Sigmoid colon (tissue), 7 donors: Measurements from ENCODE around the gene PHF21A. TPM values are rescaled to one million over a fixed set of nuclear protein-coding genes. Genes with fewer than 3 reads are reported as not detected.
A peak's percentile ranks its signal among the peaks of the same experiment; 100 is the strongest.

ENCODE experiments used
- DNase-seq: peaks from one replicate; pipeline ENCODE4 v3.0.0-alpha.2; 2019
- H3K27ac ChIP-seq, 4 donors: fragments of 200-600 bp; sonication (generic); one replicate each; pipeline ENCODE4 v1.5.1; 2016 to 2019; ENCODE audit warnings: mild to moderate bottlenecking in 1 of 4
- H3K27me3 ChIP-seq, 3 donors: fragments of 200-600 bp; sonication (generic); one replicate each; pipeline ENCODE4 v1.5.1; 2019; ENCODE audit warnings: mild to moderate bottlenecking in 1 of 3
- H3K36me3 ChIP-seq, 4 donors: fragments of 200-600 bp; sonication (generic); one replicate each; pipeline ENCODE4 v1.5.1; 2016 to 2019
- H3K4me1 ChIP-seq, 4 donors: fragments of 200-600 bp; sonication (generic); one replicate each; pipeline ENCODE4 v1.5.1; 2017 to 2019
- H3K4me3 ChIP-seq, 4 donors: fragments of 200-600 bp; sonication (generic); one replicate each; pipeline ENCODE4 v1.5.1; 2017 to 2019; ENCODE audit warnings: mild to moderate bottlenecking in 2 of 4, moderate library complexity in 1 of 4
- H3K9me3 ChIP-seq, 4 donors: fragments of 200-600 bp in 3 of 4; sonication (generic) in 3 of 4; one replicate each; pipeline versions ENCODE4 v1.5.1 to v1.6.1; 2013 to 2019
- CTCF ChIP-seq, 4 experiments: fragments of 450-650 bp in 3 of 4; fragments of 200-600 bp in 1 of 4; IDR thresholded peaks; one replicate each; pipeline ENCODE4 v1.5.1; 2016 to 2019; ENCODE audit warnings: antibody characterized with exemption in 4 of 4, mild to moderate bottlenecking in 3 of 4, moderate library complexity in 2 of 4
- EP300 ChIP-seq, 4 donors: sonication (generic); formaldehyde crosslinking; IDR thresholded peaks; one replicate each; pipeline ENCODE4 v1.6.1; 2017; ENCODE audit warnings: antibody characterized with exemption in 4 of 4
- POLR2A ChIP-seq, 2 donors: fragments of 450-650 bp; IDR thresholded peaks; one replicate each; pipeline ENCODE4 v1.6.1; 2016; ENCODE audit warnings: antibody characterized with exemption in 2 of 2, mild to moderate bottlenecking in 2 of 2, moderate library complexity in 2 of 2
- POLR2AphosphoS5 ChIP-seq, 4 donors: sonication (generic); formaldehyde crosslinking; IDR thresholded peaks; one replicate each; pipeline ENCODE4 v1.6.1; 2017; ENCODE audit warnings: antibody characterized with exemption in 4 of 4
- WGBS, 2 donors: extraction: QIAGEN DNeasy Blood & Tissue Kit; methylation state at CpG; one replicate each; pipeline ENCODE4 v1.1.7; 2013; 5-methylcytosine and 5-hydroxymethylcytosine counted together
- intact Hi-C: fragments of 100-400 bp; cut with DNase I; formaldehyde crosslinking; loops from one replicate; pipeline ENCODE4 v1.15.1; 2023
- polyA plus RNA-seq, 3 donors: library from polyadenylated mRNA; stranded (reverse); fragments of 200-250 nt; gene quantifications; one replicate each; pipeline ENCODE4 v1.2.3, GENCODE V29; 2013
- total RNA-seq, 4 donors: library from RNA; depleted of rRNA; stranded (reverse); fragments of >200 nt; gene quantifications; one replicate each; pipeline ENCODE4 v1.1.0, GENCODE V29; 2016
- donor health status: healthy with polysubstance abuse.
- donor health status: Bipolar disorder and iron deficiency.
- donor health status: healthy.

PHF21A gene
- total and polyA plus RNA-seq, 7 donors = 5.3 to 58.6 (median 30.3) TPM

GRCh38 chr11:46107408-46107718 lies 13.9 kb downstream of the PHF21A start:
- H3K27me3 ChIP-seq = no peaks in the 10 kb centered on the region
- intact Hi-C loops = no loop called here
- H3K4me1 ChIP-seq = peaks cover 0 to 40% (median 29%) of the 10 kb centered on the region in 4 donors
- H3K36me3 ChIP-seq = no peaks in the 10 kb centered on the region
- H3K4me3 ChIP-seq = no peak overlapping the region
- no peak for TF ChIP-seq POLR2A (IDR thresholded peaks at IDR 0.05)
- no peak for TF ChIP-seq POLR2AphosphoS5 (IDR thresholded peaks at IDR 0.05)
- TF ChIP-seq EP300 (IDR thresholded peaks at IDR 0.05) = no peak
- no peak for TF ChIP-seq CTCF (IDR thresholded peaks at IDR 0.05)
- DNase-seq = no peak
- H3K9me3 ChIP-seq = no peaks in the 10 kb centered on the region
- H3K27ac ChIP-seq = no peak overlapping the region
- WGBS, 2 donors = 80 to 87% methylated on average over 4 of the region's 4 CpGs

GRCh38 chr11:46106530-46107407 lies 14.5 kb downstream of the PHF21A start:
- peaks cover 0 to 40% (median 29%) of the 10 kb centered on the region in 4 donors for H3K4me1 ChIP-seq
- intact Hi-C loops = no loop called here

GRCh38 chr11:46105926-46106325 lies 15.3 kb downstream of the PHF21A start:
- H3K4me1 ChIP-seq = peaks cover 0 to 42% (median 35%) of the 10 kb centered on the region in 4 donors
- no peaks in the 10 kb centered on the region for H3K36me3 ChIP-seq
- intact Hi-C loops = no loop called here
- no peaks in the 10 kb centered on the region for H3K27me3 ChIP-seq
- no peaks in the 10 kb centered on the region for H3K9me3 ChIP-seq
- H3K27ac ChIP-seq = no peak overlapping the region
- WGBS, 2 donors = 79 to 88% methylated on average over 2 of the region's 2 CpGs
- DNase-seq = no peak
- TF ChIP-seq POLR2AphosphoS5 (IDR thresholded peaks at IDR 0.05) (no peak), EP300 (IDR thresholded peaks at IDR 0.05) (no peak), POLR2A (IDR thresholded peaks at IDR 0.05) (no peak), CTCF (IDR thresholded peaks at IDR 0.05) (no peak)
- H3K4me3 ChIP-seq = no peak overlapping the region

More at GRCh38 chr11:46106530-46107407, 14.5 kb downstream of the PHF21A start:
- 69 to 82% methylated on average over 5 of the region's 5 CpGs for WGBS, 2 donors
- no peaks in the 10 kb centered on the region for H3K27me3 ChIP-seq
- H3K4me3 ChIP-seq = no peak overlapping the region
- no peak for TF ChIP-seq POLR2A (IDR thresholded peaks at IDR 0.05)
- no peak for TF ChIP-seq CTCF (IDR thresholded peaks at IDR 0.05)
- no peak for TF ChIP-seq POLR2AphosphoS5 (IDR thresholded peaks at IDR 0.05)
- TF ChIP-seq EP300 (IDR thresholded peaks at IDR 0.05) = no peak
- H3K36me3 ChIP-seq = no peaks in the 10 kb centered on the region
- no peak for DNase-seq
- H3K27ac ChIP-seq = peak overlapping the region in 2 of 4 donors; percentile 32 to 42
- H3K9me3 ChIP-seq = no peaks in the 10 kb centered on the region

- H3K4me1 ChIP-seq = peaks cover 0 to 49% (median 41%) of the 10 kb centered on the region in 4 donors
- H3K27ac ChIP-seq = no peak overlapping the region
- TF ChIP-seq POLR2AphosphoS5 (IDR thresholded peaks at IDR 0.05) (no peak), EP300 (IDR thresholded peaks at IDR 0.05) (no peak), POLR2A (IDR thresholded peaks at IDR 0.05) (no peak), CTCF (IDR thresholded peaks at IDR 0.05) (no peak)
- no peaks in the 10 kb centered on the region for H3K27me3 ChIP-seq
- H3K36me3 ChIP-seq = no peaks in the 10 kb centered on the region
- intact Hi-C loops = no loop called here
- H3K4me3 ChIP-seq = no peak overlapping the region
- no peak for DNase-seq
- H3K9me3 ChIP-seq = no peaks in the 10 kb centered on the region
- 57 to 75% methylated on average over 6 of the region's 6 CpGs for WGBS, 2 donors
These were observed 16.1 kb downstream of the PHF21A start for GRCh38 chr11:46105134-46105628.
